ENCODE data around the gene SLCO2B1.
A peak's percentile ranks its signal among the peaks of the same experiment; 100 is the strongest.

The SLCO2B1 gene

DNA sequence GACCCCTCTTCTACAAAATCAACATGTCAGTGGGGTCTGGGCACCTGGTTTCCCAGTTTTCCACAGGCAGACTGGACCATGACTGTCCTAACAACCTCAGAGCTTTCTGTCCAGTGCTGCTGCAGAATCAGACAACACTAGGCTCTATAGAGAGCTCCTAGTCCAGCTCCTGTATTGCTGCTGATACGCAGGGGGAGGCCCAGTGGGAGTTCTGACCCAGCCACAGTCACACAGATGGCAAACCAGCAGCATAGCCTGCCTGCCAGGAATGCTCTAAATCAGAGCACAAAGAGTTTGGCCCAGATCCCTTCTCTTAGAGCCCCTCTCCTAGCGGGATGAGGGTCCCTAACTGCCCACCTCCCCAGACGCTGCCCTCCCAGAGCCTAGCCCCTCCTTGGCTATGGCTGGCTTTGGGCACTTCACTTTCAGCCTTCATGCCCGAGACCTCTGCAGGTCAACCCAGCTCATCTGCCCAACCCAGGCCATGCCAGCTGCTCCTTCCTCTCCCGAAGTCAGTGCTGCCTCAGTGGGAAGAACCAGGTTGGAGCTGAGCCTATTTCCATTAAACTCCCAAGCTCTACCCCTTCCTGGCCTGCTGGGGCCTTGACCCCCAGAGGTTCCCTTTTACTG lies 15.8 kb upstream of the SLCO2B1 start:
- TF ChIP-seq NFRKB (IDR thresholded peaks at IDR 0.05) (no peak), FOXA1 (IDR thresholded peaks at IDR 0.05) (no peak), ZNF384 (IDR thresholded peaks at IDR 0.05) (no peak), ELF4 (IDR thresholded peaks at IDR 0.05) (no peak), CTBP1 (IDR thresholded peaks at IDR 0.05; ENCODE audit: borderline replicate concordance) (no peak), SP1 (IDR thresholded peaks at IDR 0.05) (no peak), ARNT (IDR thresholded peaks at IDR 0.05) (no peak), TARDBP (IDR thresholded peaks at IDR 0.05) (no peak), L3MBTL2 (conservative IDR thresholded peaks at IDR 0.05) (no peak), FOXM1 (IDR thresholded peaks at IDR 0.05; ENCODE audit: borderline replicate concordance) (no peak), BHLHE40 (IDR thresholded peaks at IDR 0.05; ENCODE audit: borderline replicate concordance) (no peak), FOXK2 (IDR thresholded peaks at IDR 0.05) (no peak), LEF1 (IDR thresholded peaks at IDR 0.05; ENCODE audit: borderline replicate concordance) (no peak), HDGF (IDR thresholded peaks at IDR 0.05; ENCODE audit: borderline replicate concordance) (no peak), SUZ12 (IDR thresholded peaks at IDR 0.05) (no peak)
- TF ChIP-seq, protein P1, sequence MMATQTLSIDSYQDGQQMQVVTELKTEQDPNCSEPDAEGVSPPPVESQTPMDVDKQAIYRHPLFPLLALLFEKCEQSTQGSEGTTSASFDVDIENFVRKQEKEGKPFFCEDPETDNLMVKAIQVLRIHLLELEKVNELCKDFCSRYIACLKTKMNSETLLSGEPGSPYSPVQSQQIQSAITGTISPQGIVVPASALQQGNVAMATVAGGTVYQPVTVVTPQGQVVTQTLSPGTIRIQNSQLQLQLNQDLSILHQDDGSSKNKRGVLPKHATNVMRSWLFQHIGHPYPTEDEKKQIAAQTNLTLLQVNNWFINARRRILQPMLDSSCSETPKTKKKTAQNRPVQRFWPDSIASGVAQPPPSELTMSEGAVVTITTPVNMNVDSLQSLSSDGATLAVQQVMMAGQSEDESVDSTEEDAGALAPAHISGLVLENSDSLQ (IDR thresholded peaks at IDR 0.05), result no peak
- ChIA-PET CTCF (interaction anchor here (1.4 kb wide), 1 partner anchor 205 kb away, joined by 4 read pairs; no protein-coding TSS in a partner anchor), POLR2A (no interaction called here)

DNA sequence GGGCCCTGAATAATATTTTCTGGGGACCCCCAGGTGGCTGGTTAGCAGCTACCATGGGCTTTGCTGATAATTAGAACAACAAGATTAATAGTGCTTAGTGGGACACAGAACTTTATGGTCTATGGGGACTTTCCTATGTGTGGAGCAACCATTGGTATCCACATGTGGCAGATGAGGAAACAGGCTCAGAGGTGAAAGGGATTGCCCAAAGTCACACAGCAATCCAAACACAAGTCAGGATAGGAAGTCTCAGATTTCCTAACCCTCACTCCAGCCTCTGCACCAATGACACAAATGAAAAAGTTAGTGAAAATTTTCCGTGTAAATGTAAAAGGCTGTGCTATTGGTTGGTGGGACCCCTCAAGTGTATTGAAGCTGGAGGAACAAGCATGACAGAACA lies 15.3 kb upstream of the SLCO2B1 start:
- CTCF ChIA-PET, result no interaction called here
- DNase-seq (ENCODE audit: extremely low spot score), result no peak
- TF ChIP-seq CTBP1 (IDR thresholded peaks at IDR 0.05; ENCODE audit: borderline replicate concordance), result no peak
- no peak for TF ChIP-seq BHLHE40 (IDR thresholded peaks at IDR 0.05; ENCODE audit: borderline replicate concordance)
- no peak for TF ChIP-seq SUZ12 (IDR thresholded peaks at IDR 0.05)
- TF ChIP-seq SP1 (IDR thresholded peaks at IDR 0.05), result no peak
- no peak for TF ChIP-seq FOXK2 (IDR thresholded peaks at IDR 0.05)
- no peak for TF ChIP-seq TARDBP (IDR thresholded peaks at IDR 0.05)
- TF ChIP-seq L3MBTL2 (conservative IDR thresholded peaks at IDR 0.05), result no peak
- TF ChIP-seq NFRKB (IDR thresholded peaks at IDR 0.05), result no peak
- TF ChIP-seq LEF1 (IDR thresholded peaks at IDR 0.05; ENCODE audit: borderline replicate concordance), result no peak
- TF ChIP-seq HDGF (IDR thresholded peaks at IDR 0.05; ENCODE audit: borderline replicate concordance), result no peak
- TF ChIP-seq ARNT (IDR thresholded peaks at IDR 0.05), result no peak
- TF ChIP-seq, protein P1 (IDR thresholded peaks at IDR 0.05), result no peak
- TF ChIP-seq ELF4 (IDR thresholded peaks at IDR 0.05), result no peak
- POLR2A ChIA-PET, result no interaction called here

More for the DNA sequence above, 15.8 kb upstream of the SLCO2B1 start:
- DNase-seq (ENCODE audit: extremely low spot score), result no peak

DNA sequence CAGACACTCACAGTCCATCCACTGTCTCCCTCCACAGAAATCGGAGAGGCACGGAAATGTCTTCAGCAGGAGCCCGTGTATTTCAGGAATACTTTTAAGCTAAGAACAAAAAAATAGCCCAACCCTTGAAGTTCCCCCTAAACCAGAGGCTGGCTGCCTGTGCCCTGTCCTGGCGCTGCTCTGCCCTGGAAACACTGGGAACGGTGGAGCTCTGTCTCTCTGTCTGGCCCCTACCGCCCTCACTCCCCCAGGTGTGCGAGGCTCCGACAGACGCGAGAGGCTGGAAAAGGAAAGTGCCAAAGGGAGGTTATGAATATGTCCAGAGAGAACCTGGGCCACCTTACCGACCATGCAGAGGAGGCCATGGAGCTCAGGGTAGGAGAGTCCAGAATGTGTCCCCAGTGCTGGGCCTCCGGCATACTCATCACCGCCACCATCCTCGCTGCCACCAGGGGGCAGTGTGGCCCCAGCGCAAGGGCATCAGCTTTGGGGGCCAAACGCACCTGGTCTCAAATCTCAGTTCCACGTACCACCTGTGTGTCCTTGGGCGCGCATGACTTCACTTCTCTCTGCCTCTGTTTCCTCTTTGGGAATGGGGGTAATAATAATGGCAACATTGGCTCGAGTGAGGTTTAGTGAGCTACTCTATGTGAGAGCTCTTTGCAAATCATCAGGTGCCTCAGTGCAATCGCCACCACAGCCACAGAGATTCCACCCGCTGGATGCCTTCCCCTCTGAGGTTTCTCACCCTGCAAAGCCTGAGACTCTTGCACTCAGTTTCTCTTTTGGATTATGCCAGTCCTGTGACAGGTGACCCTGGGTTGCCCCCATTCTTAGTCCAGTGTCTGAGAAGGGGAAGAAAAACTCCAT lies 10.4 kb upstream of the SLCO2B1 start:
- peak; percentile 82 for DNase-seq (ENCODE audit: extremely low spot score)
- POLR2A ChIA-PET, result no interaction called here
- CTCF ChIA-PET, result interaction anchor here (0.6 to 10.0 kb wide), 33 partner anchors 9 to 210 kb away, joined by 3 to 174 read pairs (median 5); partner anchors contain the start of genes SLCO2B1 and TPBGL
- TF ChIP-seq SP1 (IDR thresholded peaks at IDR 0.05) (no peak), ELF4 (IDR thresholded peaks at IDR 0.05) (no peak), FOXM1 (IDR thresholded peaks at IDR 0.05; ENCODE audit: borderline replicate concordance) (no peak), ZNF384 (IDR thresholded peaks at IDR 0.05) (no peak), LEF1 (IDR thresholded peaks at IDR 0.05; ENCODE audit: borderline replicate concordance) (no peak), HDGF (IDR thresholded peaks at IDR 0.05; ENCODE audit: borderline replicate concordance) (no peak), L3MBTL2 (conservative IDR thresholded peaks at IDR 0.05) (no peak), ARNT (IDR thresholded peaks at IDR 0.05) (no peak), CTBP1 (IDR thresholded peaks at IDR 0.05; ENCODE audit: borderline replicate concordance) (no peak), BHLHE40 (IDR thresholded peaks at IDR 0.05; ENCODE audit: borderline replicate concordance) (no peak), SUZ12 (IDR thresholded peaks at IDR 0.05) (no peak), FOXA1 (IDR thresholded peaks at IDR 0.05) (no peak), TARDBP (IDR thresholded peaks at IDR 0.05) (no peak), NFRKB (IDR thresholded peaks at IDR 0.05) (no peak)
- TF ChIP-seq, protein P1 (IDR thresholded peaks at IDR 0.05), result no peak

DNA sequence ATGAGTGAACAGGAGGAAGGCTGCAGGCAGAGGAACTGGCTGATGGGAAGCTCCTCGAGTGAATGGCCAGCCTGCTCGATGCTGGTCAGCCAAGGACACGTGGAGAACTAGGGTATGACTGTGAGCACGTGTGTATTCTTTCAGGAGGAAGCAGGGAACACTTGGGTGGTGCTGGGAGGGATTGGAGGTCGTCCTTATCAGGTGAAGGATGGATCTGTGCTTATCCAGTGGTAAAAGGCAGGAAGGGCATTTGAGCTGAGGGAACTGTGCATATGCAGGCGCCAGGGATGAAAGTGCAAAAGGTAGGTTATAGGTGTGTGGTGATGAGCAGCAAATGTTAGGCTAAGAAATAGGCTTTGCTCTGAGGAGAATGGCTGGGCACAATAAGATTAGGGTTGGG lies 9.7 kb upstream of the SLCO2B1 start:
- POLR2A ChIA-PET, result no interaction called here
- no peak for TF ChIP-seq ZNF384 (IDR thresholded peaks at IDR 0.05)
- no peak for TF ChIP-seq ARNT (IDR thresholded peaks at IDR 0.05)
- TF ChIP-seq CTBP1 (IDR thresholded peaks at IDR 0.05; ENCODE audit: borderline replicate concordance), result no peak
- TF ChIP-seq NFRKB (IDR thresholded peaks at IDR 0.05), result no peak
- TF ChIP-seq BHLHE40 (IDR thresholded peaks at IDR 0.05; ENCODE audit: borderline replicate concordance), result no peak
- TF ChIP-seq, protein P1 (IDR thresholded peaks at IDR 0.05), result no peak
- no peak for TF ChIP-seq FOXA1 (IDR thresholded peaks at IDR 0.05)
- TF ChIP-seq L3MBTL2 (conservative IDR thresholded peaks at IDR 0.05), result no peak
- no peak for TF ChIP-seq SUZ12 (IDR thresholded peaks at IDR 0.05)
- TF ChIP-seq ELF4 (IDR thresholded peaks at IDR 0.05), result no peak
- no peak for TF ChIP-seq HDGF (IDR thresholded peaks at IDR 0.05; ENCODE audit: borderline replicate concordance)
- TF ChIP-seq FOXK2 (IDR thresholded peaks at IDR 0.05), result no peak
- no peak for DNase-seq (ENCODE audit: extremely low spot score)
- CTCF ChIA-PET, result interaction anchor here (0.6 to 10.0 kb wide), 26 partner anchors 10 to 211 kb away, joined by 3 to 174 read pairs (median 4); partner anchors contain the start of genes SLCO2B1 and TPBGL
